ENCODE data around the gene PTPN18.

Gene PTPN18

GRCh38 chr2:130359466-130359865 lies 3.6 kb downstream of the PTPN18 start:
- in situ Hi-C loops (cut with HindIII; ENCODE audit: low sequenced_read_pairs): no loop called here
- no peak for DNase-seq (ENCODE audit: low read depth, low spot score)
- TF ChIP-seq, protein P1, sequence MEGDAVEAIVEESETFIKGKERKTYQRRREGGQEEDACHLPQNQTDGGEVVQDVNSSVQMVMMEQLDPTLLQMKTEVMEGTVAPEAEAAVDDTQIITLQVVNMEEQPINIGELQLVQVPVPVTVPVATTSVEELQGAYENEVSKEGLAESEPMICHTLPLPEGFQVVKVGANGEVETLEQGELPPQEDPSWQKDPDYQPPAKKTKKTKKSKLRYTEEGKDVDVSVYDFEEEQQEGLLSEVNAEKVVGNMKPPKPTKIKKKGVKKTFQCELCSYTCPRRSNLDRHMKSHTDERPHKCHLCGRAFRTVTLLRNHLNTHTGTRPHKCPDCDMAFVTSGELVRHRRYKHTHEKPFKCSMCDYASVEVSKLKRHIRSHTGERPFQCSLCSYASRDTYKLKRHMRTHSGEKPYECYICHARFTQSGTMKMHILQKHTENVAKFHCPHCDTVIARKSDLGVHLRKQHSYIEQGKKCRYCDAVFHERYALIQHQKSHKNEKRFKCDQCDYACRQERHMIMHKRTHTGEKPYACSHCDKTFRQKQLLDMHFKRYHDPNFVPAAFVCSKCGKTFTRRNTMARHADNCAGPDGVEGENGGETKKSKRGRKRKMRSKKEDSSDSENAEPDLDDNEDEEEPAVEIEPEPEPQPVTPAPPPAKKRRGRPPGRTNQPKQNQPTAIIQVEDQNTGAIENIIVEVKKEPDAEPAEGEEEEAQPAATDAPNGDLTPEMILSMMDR (IDR thresholded peaks at IDR 0.05; ENCODE audit: low read depth, low read length): no peak
- H3K4me3 ChIP-seq (ENCODE audit: low read depth, low read length): no peak overlapping the region

DNA sequence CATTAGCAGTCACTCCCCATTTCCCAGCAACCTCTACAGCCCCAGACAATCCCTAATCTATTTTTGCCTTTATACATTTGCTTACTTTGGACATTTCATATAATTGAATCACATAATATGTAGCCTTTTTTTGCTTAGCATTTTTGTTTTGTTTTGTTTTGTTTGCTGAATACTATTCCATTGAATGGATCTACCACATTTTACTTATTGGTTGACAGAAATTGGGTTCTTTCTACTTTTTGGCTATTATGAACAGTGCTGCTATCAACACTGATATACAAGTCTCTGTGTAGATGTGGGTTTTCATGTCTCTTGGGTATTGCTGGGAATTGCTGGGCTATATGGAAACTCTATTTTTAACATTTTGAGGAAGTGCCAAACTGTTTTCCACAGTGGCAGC lies 7.6 kb downstream of the PTPN18 start:
- TF ChIP-seq, protein P1 (IDR thresholded peaks at IDR 0.05; ENCODE audit: low read depth, low read length): no peak
- in situ Hi-C loops (cut with HindIII; ENCODE audit: low sequenced_read_pairs): no loop called here
- DNase-seq (ENCODE audit: low read depth, low spot score): no peak
- no peak overlapping the region for H3K4me3 ChIP-seq (ENCODE audit: low read depth, low read length)

- no peak overlapping the region for H3K4me3 ChIP-seq (ENCODE audit: low read depth, low read length)
- no peak for DNase-seq (ENCODE audit: low read depth, low spot score)
- in situ Hi-C loops (cut with HindIII; ENCODE audit: low sequenced_read_pairs): no loop called here
- TF ChIP-seq, protein P1 (IDR thresholded peaks at IDR 0.05; ENCODE audit: low read depth, low read length): no peak
Measured at GRCh38 chr2:130365075-130365474, 9.2 kb downstream of the PTPN18 start.

DNA sequence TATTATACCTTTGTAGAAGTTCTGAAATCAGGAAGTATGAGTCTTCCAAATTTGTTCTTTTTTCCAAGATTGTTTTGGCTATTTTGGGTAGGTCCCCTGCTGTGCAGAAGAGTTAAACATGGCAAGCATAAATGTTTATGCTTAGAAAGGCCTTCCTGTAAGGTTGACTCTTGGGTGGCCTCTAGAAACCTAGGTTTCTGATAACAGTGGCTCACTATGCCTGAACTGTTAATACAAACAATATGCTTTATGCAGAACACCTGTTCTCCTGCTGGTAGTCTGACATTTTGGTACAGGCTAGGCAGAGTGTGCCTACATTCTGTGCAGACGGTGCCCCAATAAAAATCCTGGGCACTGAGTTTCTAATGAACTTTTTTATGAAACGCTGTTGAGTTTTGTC lies 10.1 kb downstream of the PTPN18 start:
- no peak overlapping the region for H3K4me3 ChIP-seq (ENCODE audit: low read depth, low read length)
- TF ChIP-seq, protein P1 (IDR thresholded peaks at IDR 0.05; ENCODE audit: low read depth, low read length): no peak
- DNase-seq (ENCODE audit: low read depth, low spot score): no peak
- in situ Hi-C loops (cut with HindIII; ENCODE audit: low sequenced_read_pairs): no loop called here

DNA sequence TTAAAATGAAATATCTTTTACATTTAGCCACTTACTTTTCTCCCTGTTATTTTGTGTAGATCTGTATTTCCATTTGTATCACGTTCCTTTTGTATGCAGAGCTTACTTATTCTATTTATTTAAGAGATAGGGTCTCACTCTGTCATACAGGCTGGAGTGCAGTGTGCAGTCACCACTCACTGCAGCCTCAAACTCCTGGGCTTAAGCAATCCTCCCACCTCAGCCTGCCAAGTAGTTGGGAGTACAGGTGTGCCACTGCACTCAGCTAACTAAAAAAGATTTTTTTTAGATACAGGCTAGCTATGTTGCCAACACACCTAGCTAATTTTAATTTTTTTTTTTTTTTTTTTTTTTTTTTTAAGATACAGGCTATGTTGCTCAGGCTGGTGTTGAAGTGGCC lies 10.9 kb downstream of the PTPN18 start:
- H3K4me3 ChIP-seq (ENCODE audit: low read depth, low read length): no peak overlapping the region
- TF ChIP-seq, protein P1 (IDR thresholded peaks at IDR 0.05; ENCODE audit: low read depth, low read length): no peak
- DNase-seq (ENCODE audit: low read depth, low spot score): no peak
- in situ Hi-C loops (cut with HindIII; ENCODE audit: low sequenced_read_pairs): no loop called here

DNA sequence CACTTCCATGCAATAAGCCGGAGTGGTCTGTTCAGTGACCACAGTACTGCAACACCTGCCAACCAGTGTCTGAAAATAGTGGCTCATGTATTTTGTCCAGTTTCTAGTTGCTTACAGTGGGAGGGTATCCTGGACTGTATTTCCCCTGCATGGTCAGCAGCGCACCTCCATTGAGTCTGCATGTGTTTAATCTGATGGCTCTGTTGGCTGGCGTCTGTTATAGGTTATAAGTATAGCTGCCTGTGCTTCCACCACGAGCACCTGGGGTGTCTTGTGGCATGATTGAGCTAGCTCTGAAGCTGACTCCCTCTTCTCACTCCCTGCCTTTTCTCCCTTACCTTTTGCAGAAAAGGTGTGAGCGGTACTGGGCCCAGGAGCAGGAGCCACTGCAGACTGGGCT lies 12.9 kb downstream of the PTPN18 start:
- TF ChIP-seq, protein P1 (IDR thresholded peaks at IDR 0.05; ENCODE audit: low read depth, low read length): no peak
- in situ Hi-C loops (cut with HindIII; ENCODE audit: low sequenced_read_pairs): no loop called here
- no peak overlapping the region for H3K4me3 ChIP-seq (ENCODE audit: low read depth, low read length)
- DNase-seq (ENCODE audit: low read depth, low spot score): no peak
